ENCODE data around the gene ACP6.

The ACP6 gene

GRCh38 chr1:147640553-147641165 lies 29.7 kb downstream of the ACP6 start:
- WGBS (ENCODE audit: insufficient coverage) = 81% methylated on average over 4 of the region's 9 CpGs
- peaks cover 4 to 13% (median 8%) of the 10 kb centered on the region in 4 experiments for H3K36me3 ChIP-seq (ENCODE audit: control insufficient read depth in 4 of 4, insufficient read depth in 4 of 4, low read length in 3 of 4)
- CTCF ChIA-PET = interaction anchor here (0.6 to 4.1 kb wide), 14 partner anchors 8 to 248 kb away, joined by 3 to 17 read pairs (median 4); no protein-coding TSS in a partner anchor
- POLR2A ChIA-PET = no interaction called here
- no peaks in the 10 kb centered on the region for H3K9me3 ChIP-seq (ENCODE audit: control extremely low read depth in 1 of 5, control insufficient read depth in 4 of 5, insufficient read depth in 2 of 5, low read depth in 1 of 5, low read length in 4 of 5)
- DNase-seq = peak; percentile 78 to 89 (median 86)
- no peaks in the 10 kb centered on the region for H3K27me3 ChIP-seq (replicated peaks in 2 of 5; ENCODE audit: control insufficient read depth in 4 of 5, insufficient read depth in 5 of 5, low read length in 4 of 5)
- no peak overlapping the region for H3K4me3 ChIP-seq (ENCODE audit: control insufficient read depth in 1 of 7, extremely low read depth in 1 of 7, insufficient read depth in 4 of 7, low read depth in 2 of 7, low read length in 6 of 7)
- H3K27ac ChIP-seq (ENCODE audit: insufficient read depth in 1 of 2, low read depth in 1 of 2, low read length in 2 of 2, poor library complexity in 1 of 2, severe bottlenecking in 2 of 2) = no peak overlapping the region
- peaks cover 0 to 6% (median 2%) of the 10 kb centered on the region in 4 experiments for H3K4me1 ChIP-seq (ENCODE audit: control extremely low read depth in 1 of 4, control insufficient read depth in 4 of 4, insufficient read depth in 4 of 4, low read length in 3 of 4)

GRCh38 chr1:147636314-147636713 lies 34.0 kb downstream of the ACP6 start:
- H3K4me3 ChIP-seq (ENCODE audit: control insufficient read depth in 1 of 7, extremely low read depth in 1 of 7, insufficient read depth in 4 of 7, low read depth in 2 of 7, low read length in 6 of 7) = no peak overlapping the region
- POLR2A ChIA-PET = no interaction called here
- WGBS (ENCODE audit: insufficient coverage) = 97% methylated on average over 4 of the region's 4 CpGs
- H3K36me3 ChIP-seq (ENCODE audit: control insufficient read depth in 4 of 4, insufficient read depth in 4 of 4, low read length in 3 of 4) = peaks cover 2 to 11% (median 5%) of the 10 kb centered on the region in 4 experiments
- peaks cover 3 to 17% (median 8%) of the 10 kb centered on the region in 4 experiments for H3K4me1 ChIP-seq (ENCODE audit: control extremely low read depth in 1 of 4, control insufficient read depth in 4 of 4, insufficient read depth in 4 of 4, low read length in 3 of 4)
- H3K9me3 ChIP-seq (ENCODE audit: control extremely low read depth in 1 of 5, control insufficient read depth in 4 of 5, insufficient read depth in 2 of 5, low read depth in 1 of 5, low read length in 4 of 5) = no peaks in the 10 kb centered on the region
- no peak overlapping the region for H3K27ac ChIP-seq (ENCODE audit: insufficient read depth in 1 of 2, low read depth in 1 of 2, low read length in 2 of 2, poor library complexity in 1 of 2, severe bottlenecking in 2 of 2)
- CTCF ChIA-PET = interaction anchor here (1.1 to 2.1 kb wide), 5 partner anchors 8 to 143 kb away, joined by 3 to 7 read pairs (median 4); no protein-coding TSS in a partner anchor
- H3K27me3 ChIP-seq (replicated peaks in 2 of 5; ENCODE audit: control insufficient read depth in 4 of 5, insufficient read depth in 5 of 5, low read length in 4 of 5) = no peaks in the 10 kb centered on the region
- DNase-seq = no peak

GRCh38 chr1:147635342-147635741 lies 35.0 kb downstream of the ACP6 start:
- peaks cover 3 to 17% (median 8%) of the 10 kb centered on the region in 4 experiments for H3K4me1 ChIP-seq (ENCODE audit: control extremely low read depth in 1 of 4, control insufficient read depth in 4 of 4, insufficient read depth in 4 of 4, low read length in 3 of 4)
- POLR2A ChIA-PET = no interaction called here

DNA sequence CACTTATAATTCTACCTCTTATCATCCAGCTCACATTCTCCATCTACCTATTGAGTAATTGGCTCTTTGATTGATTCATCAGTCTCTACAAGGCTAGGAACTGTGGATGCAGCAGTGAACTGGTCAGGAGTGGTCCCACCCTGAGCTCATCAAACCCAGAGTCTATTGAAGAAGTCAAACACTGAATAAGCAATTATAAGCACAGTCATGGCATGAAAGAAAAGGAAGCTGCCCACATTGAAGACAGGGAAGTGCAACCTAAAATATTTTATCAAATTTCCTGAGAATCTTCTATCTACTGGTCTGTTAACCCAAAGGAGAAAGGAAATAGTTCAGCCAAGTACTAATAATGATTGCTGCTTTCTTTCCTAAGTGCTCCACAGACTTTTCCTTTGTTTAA lies 35.7 kb downstream of the ACP6 start:
- H3K4me1 ChIP-seq (ENCODE audit: control extremely low read depth in 1 of 4, control insufficient read depth in 4 of 4, insufficient read depth in 4 of 4, low read length in 3 of 4) = peaks cover 3 to 17% (median 8%) of the 10 kb centered on the region in 4 experiments
- H3K9me3 ChIP-seq (ENCODE audit: control extremely low read depth in 1 of 5, control insufficient read depth in 4 of 5, insufficient read depth in 2 of 5, low read depth in 1 of 5, low read length in 4 of 5) = no peaks in the 10 kb centered on the region
- POLR2A ChIA-PET = no interaction called here
- H3K36me3 ChIP-seq (ENCODE audit: control insufficient read depth in 4 of 4, insufficient read depth in 4 of 4, low read length in 3 of 4) = peaks cover 2 to 12% (median 6%) of the 10 kb centered on the region in 4 experiments
- no peak for DNase-seq
- no peak overlapping the region for H3K27ac ChIP-seq (ENCODE audit: insufficient read depth in 1 of 2, low read depth in 1 of 2, low read length in 2 of 2, poor library complexity in 1 of 2, severe bottlenecking in 2 of 2)
- H3K27me3 ChIP-seq (replicated peaks in 2 of 5; ENCODE audit: control insufficient read depth in 4 of 5, insufficient read depth in 5 of 5, low read length in 4 of 5) = no peaks in the 10 kb centered on the region
- H3K4me3 ChIP-seq (ENCODE audit: control insufficient read depth in 1 of 7, extremely low read depth in 1 of 7, insufficient read depth in 4 of 7, low read depth in 2 of 7, low read length in 6 of 7) = no peak overlapping the region
- CTCF ChIA-PET = interaction anchor here (0.6 to 1.5 kb wide), 7 partner anchors 9 to 258 kb away, joined by 3 to 6 read pairs (median 3); no protein-coding TSS in a partner anchor

More at GRCh38 chr1:147635342-147635741, 35.0 kb downstream of the ACP6 start:
- Histone ChIP-seq H3K4me3 (ENCODE audit: control insufficient read depth in 1 of 7, extremely low read depth in 1 of 7, insufficient read depth in 4 of 7, low read depth in 2 of 7, low read length in 6 of 7) (no peak overlapping the region), H3K27ac (ENCODE audit: insufficient read depth in 1 of 2, low read depth in 1 of 2, low read length in 2 of 2, poor library complexity in 1 of 2, severe bottlenecking in 2 of 2) (peak overlapping the region in 1 of 2 experiments; percentile 1), H3K36me3 (ENCODE audit: control insufficient read depth in 4 of 4, insufficient read depth in 4 of 4, low read length in 3 of 4) (peaks cover 2 to 11% (median 6%) of the 10 kb centered on the region in 4 experiments), H3K9me3 (ENCODE audit: control extremely low read depth in 1 of 5, control insufficient read depth in 4 of 5, insufficient read depth in 2 of 5, low read depth in 1 of 5, low read length in 4 of 5) (no peaks in the 10 kb centered on the region), H3K27me3 (replicated peaks in 2 of 5; ENCODE audit: control insufficient read depth in 4 of 5, insufficient read depth in 5 of 5, low read length in 4 of 5) (no peaks in the 10 kb centered on the region)
- peak; percentile 23 to 63 (median 53) for DNase-seq
- no CpG with 5 or more reads among the region's 1 CpG for WGBS (ENCODE audit: insufficient coverage)
- CTCF ChIA-PET = interaction anchor here (0.7 to 1.9 kb wide), 9 partner anchors 8 to 257 kb away, joined by 3 to 7 read pairs (median 4); no protein-coding TSS in a partner anchor

DNA sequence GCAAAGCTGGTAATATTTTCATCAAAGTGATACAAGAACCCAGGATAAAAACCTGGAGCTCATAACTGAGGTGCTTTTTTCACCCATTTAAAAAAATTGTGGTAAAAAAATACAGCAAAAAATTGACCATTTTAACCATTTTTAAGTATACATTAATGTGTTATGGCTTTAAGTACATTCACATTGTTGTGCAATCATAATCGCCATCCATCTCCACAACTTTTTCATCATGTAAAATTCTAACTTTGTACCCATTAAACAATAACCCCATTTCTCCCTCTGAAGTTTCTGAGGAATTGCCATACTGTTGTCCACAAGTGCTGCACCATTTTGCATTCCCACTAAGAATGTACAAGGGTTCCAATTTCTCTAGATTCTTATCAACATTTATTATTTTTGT lies 36.6 kb downstream of the ACP6 start:
- Histone ChIP-seq H3K4me3 (ENCODE audit: control insufficient read depth in 1 of 7, extremely low read depth in 1 of 7, insufficient read depth in 4 of 7, low read depth in 2 of 7, low read length in 6 of 7) (no peak overlapping the region), H3K36me3 (ENCODE audit: control insufficient read depth in 4 of 4, insufficient read depth in 4 of 4, low read length in 3 of 4) (peaks cover 2 to 12% (median 6%) of the 10 kb centered on the region in 4 experiments), H3K9me3 (ENCODE audit: control extremely low read depth in 1 of 5, control insufficient read depth in 4 of 5, insufficient read depth in 2 of 5, low read depth in 1 of 5, low read length in 4 of 5) (no peaks in the 10 kb centered on the region), H3K4me1 (ENCODE audit: control extremely low read depth in 1 of 4, control insufficient read depth in 4 of 4, insufficient read depth in 4 of 4, low read length in 3 of 4) (peaks cover 3 to 18% (median 9%) of the 10 kb centered on the region in 4 experiments), H3K27ac (ENCODE audit: insufficient read depth in 1 of 2, low read depth in 1 of 2, low read length in 2 of 2, poor library complexity in 1 of 2, severe bottlenecking in 2 of 2) (no peak overlapping the region), H3K27me3 (replicated peaks in 2 of 5; ENCODE audit: control insufficient read depth in 4 of 5, insufficient read depth in 5 of 5, low read length in 4 of 5) (no peaks in the 10 kb centered on the region)
- ChIA-PET CTCF (interaction anchor here (1.5 to 2.4 kb wide), 3 partner anchors 9 to 259 kb away, joined by 6 to 7 read pairs (median 7); no protein-coding TSS in a partner anchor), POLR2A (no interaction called here)
- WGBS (ENCODE audit: insufficient coverage) = no CpG with 5 or more reads among the region's 1 CpG
- no peak for DNase-seq

GRCh38 chr1:147631839-147632238 lies 38.5 kb downstream of the ACP6 start:
- H3K9me3 ChIP-seq (ENCODE audit: control extremely low read depth in 1 of 5, control insufficient read depth in 4 of 5, insufficient read depth in 2 of 5, low read depth in 1 of 5, low read length in 4 of 5) = no peaks in the 10 kb centered on the region
- no peak overlapping the region for H3K27ac ChIP-seq (ENCODE audit: insufficient read depth in 1 of 2, low read depth in 1 of 2, low read length in 2 of 2, poor library complexity in 1 of 2, severe bottlenecking in 2 of 2)
- peaks cover 3 to 27% (median 14%) of the 10 kb centered on the region in 4 experiments for H3K4me1 ChIP-seq (ENCODE audit: control extremely low read depth in 1 of 4, control insufficient read depth in 4 of 4, insufficient read depth in 4 of 4, low read length in 3 of 4)
- ChIA-PET POLR2A (interaction anchor here (0.6 kb wide), 1 partner anchor 87 kb away, joined by 3 read pairs; no protein-coding TSS in a partner anchor), CTCF (interaction anchor here (0.9 to 2.4 kb wide), 3 partner anchors 11 to 136 kb away, joined by 3 to 7 read pairs (median 3); no protein-coding TSS in a partner anchor)
- no peak for DNase-seq
- H3K27me3 ChIP-seq (replicated peaks in 2 of 5; ENCODE audit: control insufficient read depth in 4 of 5, insufficient read depth in 5 of 5, low read length in 4 of 5) = no peaks in the 10 kb centered on the region
- WGBS (ENCODE audit: insufficient coverage) = 89% methylated on average over 3 of the region's 3 CpGs
- H3K4me3 ChIP-seq (ENCODE audit: control insufficient read depth in 1 of 7, extremely low read depth in 1 of 7, insufficient read depth in 4 of 7, low read depth in 2 of 7, low read length in 6 of 7) = no peak overlapping the region
- peaks cover 2 to 13% (median 8%) of the 10 kb centered on the region in 4 experiments for H3K36me3 ChIP-seq (ENCODE audit: control insufficient read depth in 4 of 4, insufficient read depth in 4 of 4, low read length in 3 of 4)

GRCh38 chr1:147630447-147630846 lies 39.9 kb downstream of the ACP6 start:
- Histone ChIP-seq H3K4me1 (ENCODE audit: control extremely low read depth in 1 of 4, control insufficient read depth in 4 of 4, insufficient read depth in 4 of 4, low read length in 3 of 4) (peaks cover 8 to 26% (median 14%) of the 10 kb centered on the region in 4 experiments), H3K9me3 (ENCODE audit: control extremely low read depth in 1 of 5, control insufficient read depth in 4 of 5, insufficient read depth in 2 of 5, low read depth in 1 of 5, low read length in 4 of 5) (no peaks in the 10 kb centered on the region), H3K36me3 (ENCODE audit: control insufficient read depth in 4 of 4, insufficient read depth in 4 of 4, low read length in 3 of 4) (peaks cover 2 to 13% (median 8%) of the 10 kb centered on the region in 4 experiments), H3K27ac (ENCODE audit: insufficient read depth in 1 of 2, low read depth in 1 of 2, low read length in 2 of 2, poor library complexity in 1 of 2, severe bottlenecking in 2 of 2) (no peak overlapping the region), H3K27me3 (replicated peaks in 2 of 5; ENCODE audit: control insufficient read depth in 4 of 5, insufficient read depth in 5 of 5, low read length in 4 of 5) (no peaks in the 10 kb centered on the region), H3K4me3 (ENCODE audit: control insufficient read depth in 1 of 7, extremely low read depth in 1 of 7, insufficient read depth in 4 of 7, low read depth in 2 of 7, low read length in 6 of 7) (no peak overlapping the region)
- CTCF ChIA-PET = interaction anchor here (0.6 to 1.9 kb wide), 5 partner anchors 9 to 134 kb away, joined by 3 to 7 read pairs (median 3); no protein-coding TSS in a partner anchor
- POLR2A ChIA-PET = no interaction called here
- 100% methylated on average over 6 of the region's 6 CpGs for WGBS (ENCODE audit: insufficient coverage)
- DNase-seq = no peak

Data from common myeloid progenitor, CD34-positive (primary cell).